HG02678 (cell line): ENCODE results near the gene TTL.
"Not testable (repeated sequence)": the region's sequence is repeated elsewhere in the genome, so short reads cannot be mapped to it uniquely, and the experiment has no call there.

Experiments
- ATAC-seq: cut with Tn5 transposase; IDR thresholded peaks from one replicate; pipeline ENCODE4 v1.9.1; 2021; ENCODE audit warnings: mild to moderate bottlenecking, moderate library complexity; ENCODE audit not compliant: unreplicated experiment

The TTL gene

DNA sequence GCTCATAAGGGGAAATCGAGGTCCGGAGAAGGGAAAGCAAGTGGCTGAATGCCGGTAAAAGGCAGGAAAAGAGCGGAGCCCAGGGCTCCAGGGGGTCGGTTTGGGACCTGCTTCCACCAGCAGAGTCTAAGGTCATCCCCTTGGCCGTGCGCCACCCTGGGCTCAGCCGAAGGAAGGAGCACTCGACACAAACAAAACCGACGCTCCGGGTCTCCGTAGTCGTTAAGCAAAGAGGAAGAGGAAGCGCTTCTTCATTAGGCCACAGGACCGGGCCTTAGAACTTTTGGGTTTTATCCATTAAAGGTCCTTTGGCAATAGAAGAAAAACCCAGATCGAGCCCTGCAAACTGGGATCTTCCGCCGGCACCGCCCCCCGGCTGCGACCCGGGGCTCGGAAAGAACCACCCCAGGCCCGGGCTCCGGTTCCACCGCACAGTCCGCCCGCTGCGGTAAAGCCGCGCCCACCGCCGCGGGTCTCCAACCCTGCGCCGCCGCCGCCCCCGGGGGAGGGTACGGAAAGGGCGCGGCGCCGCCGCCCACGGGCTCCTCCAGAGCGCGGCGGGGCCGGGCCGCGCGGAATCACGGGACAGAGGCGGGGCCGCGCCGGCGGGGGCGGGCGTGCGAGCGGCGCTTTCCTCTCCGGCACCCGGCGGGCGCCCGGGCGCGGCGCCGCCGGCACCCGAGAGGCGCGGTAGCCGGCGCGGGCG, at the start of gene TTL:
TTL (plus strand) TSS at position 629 of the 706 bp plus-strand sequence. CDS start 189 bp downstream, outside the sequence.
- ATAC-seq: peak; percentile 80

DNA sequence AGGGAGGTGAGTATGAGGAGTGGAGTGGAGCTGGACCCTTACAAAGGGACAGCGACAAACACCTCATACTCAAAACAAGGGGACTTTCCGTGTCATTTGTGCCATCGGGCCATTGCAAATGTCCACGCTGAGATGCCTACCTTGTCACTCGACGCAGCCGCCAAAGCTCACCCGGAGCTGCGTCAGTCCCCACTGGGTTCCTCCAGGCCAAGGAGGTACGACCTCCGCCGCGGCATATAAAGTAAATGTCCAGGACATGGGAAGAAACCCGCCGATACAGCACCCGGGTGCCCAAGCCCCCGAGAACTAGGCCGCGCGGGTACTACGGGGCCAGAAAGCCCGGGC, 49.6 kb upstream of the TTL start:
- ATAC-seq: not testable (repeated sequence)

DNA sequence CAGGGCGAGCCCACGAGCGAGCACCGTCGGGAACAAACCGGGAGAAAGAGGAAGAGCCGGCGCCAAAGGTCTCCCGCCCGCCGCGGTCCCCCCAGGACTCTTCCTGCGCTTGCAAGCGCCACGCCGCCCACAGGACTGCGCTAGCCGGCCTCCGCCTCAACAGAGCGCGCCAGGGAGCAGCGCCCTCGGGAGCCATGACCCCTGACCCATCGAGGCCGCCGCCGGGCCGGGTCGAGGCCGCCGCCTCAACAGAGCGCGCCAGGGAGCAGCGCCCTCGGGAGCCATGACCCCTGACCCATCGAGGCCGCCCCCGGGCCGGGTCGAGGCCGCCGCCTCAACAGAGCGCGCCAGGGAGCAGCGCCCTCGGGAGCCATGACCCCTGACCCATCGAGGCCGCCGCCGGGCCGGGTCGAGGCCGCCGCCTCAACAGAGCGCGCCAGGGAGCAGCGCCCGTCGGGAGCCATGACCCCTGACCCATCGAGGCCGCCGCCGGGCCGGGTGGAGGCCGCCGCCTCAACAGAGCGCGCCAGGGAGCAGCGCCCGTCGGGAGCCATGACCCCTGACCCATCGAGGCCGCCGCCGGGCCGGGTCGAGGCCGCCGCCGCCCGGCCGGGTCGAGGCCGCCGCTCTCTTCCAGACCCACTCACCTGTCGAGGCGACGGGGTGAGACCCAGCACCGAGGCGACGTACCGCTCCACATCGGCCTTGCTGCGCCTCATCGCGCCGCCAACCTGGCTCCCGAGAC, 49.0 kb upstream of the TTL start:
- ATAC-seq: not testable (repeated sequence)

DNA sequence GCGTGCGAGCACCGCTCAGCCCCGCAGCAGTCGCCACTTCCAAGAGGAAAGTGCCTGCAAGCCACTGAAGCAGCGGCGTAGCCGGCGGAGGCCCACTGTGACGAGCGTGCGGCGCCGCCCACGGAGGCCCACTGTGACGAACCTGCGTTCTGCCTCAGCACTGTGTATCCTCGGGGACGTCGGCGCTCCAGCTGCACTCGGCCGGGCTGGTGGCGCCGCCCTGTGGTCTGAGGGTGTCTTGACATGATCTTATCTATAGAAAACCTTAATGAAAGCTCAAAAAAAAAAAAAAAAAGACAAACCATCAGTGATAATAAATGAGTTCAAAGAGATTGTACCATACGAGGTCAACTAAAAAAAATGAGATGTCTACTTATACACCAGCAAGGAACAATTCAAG, 48.5 kb upstream of the TTL start, which contains the start of gene RGPD8:
RGPD8 (minus strand) TSS at position 166 of the 400 bp plus-strand sequence. CDS start 192 bp downstream, outside the sequence.
- peak; percentile 99 for ATAC-seq

DNA sequence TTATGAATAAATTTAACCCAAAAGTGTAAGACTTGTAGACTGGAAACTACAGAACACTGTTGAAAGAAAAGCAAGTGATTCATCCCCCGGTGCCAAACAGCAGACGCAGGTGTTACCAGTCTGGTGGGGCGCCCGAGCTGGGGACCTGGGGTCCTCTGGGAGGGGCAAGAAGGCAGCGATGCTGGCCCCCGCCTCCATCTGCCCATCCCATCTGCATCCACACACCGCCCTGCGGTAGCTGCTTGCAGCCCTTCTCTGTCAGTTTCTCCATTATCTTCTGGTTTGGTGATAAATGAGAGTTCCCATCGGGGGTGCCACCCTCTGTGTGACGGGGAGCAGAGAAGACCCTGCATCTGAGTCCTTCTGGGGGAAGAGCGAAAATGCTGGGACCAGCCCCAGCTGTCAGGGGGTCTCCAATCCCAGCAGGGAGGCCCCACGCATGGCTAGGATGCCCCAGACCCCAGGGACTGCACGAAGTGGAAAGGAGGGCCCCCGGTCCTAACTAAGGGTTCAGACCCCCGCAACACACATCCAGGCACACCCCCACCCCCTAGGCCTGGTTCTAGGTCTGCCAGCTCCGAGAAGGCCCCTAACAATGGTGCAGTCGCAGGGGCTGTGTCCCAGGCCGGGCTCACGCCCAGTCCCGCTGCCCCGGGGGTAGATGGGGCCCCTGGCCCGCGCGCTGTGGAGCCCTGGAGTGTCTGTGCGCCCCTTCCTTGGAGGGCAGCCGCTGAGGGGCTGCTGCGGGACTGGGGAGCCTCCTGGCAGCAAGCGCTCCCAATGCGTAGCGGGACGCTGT, 47.8 kb upstream of the TTL start:
- ATAC-seq: no peak

DNA sequence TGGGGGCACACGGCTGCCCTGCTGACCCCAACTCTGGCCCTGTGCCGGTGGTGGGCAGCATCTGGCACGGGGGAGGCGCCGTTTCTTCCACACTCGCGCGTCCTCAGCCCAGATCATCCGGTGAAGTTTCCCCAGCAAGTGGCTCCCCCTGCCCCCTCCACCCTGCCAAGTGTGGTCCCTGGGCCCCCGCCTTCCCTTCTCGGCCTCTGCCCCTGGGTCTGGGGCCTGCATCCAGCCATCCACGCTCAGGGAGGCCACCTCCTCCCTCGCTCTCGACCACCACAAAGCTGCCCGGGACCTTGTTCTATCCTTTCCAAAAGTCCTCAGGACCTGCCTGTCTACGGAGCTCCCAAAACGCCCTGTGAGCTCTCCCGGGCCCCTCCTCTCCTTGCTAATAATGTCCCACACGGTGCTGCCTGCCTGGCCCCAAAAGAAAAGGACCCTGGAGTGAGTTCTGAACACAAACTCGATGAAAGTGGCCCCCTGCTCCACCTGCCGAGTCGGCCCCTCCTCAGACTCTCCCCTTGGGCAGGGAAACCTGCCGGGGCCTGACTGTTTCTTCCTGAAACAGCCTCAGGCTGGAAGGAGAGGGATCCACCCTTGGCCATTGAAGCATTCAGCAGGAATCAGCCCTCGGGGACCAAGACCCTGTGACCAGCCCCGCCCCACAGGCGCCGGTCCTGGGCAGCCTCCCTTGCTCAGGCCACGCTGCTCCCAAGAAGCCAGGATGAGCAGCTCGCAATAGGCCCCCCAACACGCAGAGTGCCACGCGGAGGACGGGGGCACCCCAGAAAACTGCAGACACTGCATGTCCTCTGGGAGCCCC, 46.9 kb upstream of the TTL start:
- ATAC-seq: not testable (repeated sequence)

DNA sequence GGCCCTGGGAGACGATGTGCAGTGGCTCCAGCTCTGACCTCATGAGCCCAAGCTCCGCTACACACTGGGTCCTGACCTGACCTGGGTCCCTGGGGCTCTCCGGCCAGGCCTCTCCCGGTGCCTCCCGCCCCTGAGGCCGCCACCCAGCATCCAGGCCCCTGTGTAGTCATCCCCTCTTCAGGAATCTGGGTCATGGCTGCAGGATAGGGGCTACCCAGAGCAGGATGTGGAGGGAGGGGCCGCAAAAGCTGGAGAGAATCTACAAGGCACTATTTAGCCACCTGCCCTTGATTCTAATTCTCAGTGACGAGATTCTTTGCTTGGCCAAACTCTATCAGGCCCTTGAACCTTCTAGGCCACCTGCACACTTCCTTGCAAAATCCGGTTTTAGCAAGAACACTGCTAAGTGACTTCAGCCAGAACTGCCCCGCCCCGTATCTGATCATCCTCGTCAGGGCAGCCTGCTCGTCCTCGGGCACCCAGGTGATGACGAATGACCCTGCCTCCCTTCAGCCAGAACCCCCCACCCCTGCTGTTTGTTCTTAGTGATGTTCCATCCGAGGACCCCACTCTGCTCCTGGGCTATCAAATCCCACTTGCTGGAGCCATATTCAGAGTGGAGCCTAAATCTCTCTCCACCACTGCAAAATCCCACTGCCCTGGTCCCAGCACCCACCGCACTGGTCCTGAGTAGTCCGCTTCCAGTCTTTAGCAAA, 46.1 kb upstream of the TTL start:
- not testable (repeated sequence) for ATAC-seq

DNA sequence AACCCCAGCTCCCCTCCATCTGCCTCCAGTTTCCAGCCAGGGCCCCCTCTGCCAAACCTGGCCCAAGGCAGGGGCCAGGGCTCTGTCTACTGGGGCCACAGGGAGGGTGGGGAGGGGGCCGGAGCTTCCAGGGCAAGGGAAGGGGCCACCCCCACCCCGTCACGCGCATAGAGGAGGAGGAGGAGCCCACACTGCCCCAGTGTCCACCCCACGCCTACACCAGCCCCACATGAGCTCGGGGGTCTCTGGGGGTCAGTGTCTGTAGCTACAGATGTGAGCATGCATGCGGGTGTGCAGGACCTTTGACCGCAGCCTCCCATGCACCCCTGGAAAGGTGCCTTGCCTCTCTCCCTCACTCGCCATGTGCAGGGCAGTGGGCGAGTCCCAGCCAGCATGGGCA, 45.0 kb upstream of the TTL start:
- not testable (repeated sequence) for ATAC-seq

DNA sequence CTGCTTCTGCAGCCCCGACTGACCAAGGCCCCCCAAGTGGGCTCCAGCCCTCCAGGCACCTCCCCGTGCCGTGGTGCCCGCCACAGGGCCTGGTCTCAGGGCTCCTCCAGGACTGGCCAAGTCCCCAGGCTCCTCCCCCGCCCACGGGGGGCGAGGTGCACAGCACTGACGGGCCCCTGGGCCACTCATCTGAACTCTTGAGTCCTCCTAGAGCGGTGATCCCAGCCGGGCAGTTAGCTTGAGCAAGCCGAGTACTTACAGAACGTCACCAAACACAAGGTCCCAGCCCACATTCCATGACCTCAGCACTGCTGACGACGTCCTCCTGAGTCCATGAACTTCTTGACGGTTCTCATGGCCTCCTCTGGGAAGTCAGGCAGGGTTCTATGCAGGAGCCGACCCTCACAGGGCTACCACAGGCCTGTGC, 44.5 kb upstream of the TTL start:
- not testable (repeated sequence) for ATAC-seq

DNA sequence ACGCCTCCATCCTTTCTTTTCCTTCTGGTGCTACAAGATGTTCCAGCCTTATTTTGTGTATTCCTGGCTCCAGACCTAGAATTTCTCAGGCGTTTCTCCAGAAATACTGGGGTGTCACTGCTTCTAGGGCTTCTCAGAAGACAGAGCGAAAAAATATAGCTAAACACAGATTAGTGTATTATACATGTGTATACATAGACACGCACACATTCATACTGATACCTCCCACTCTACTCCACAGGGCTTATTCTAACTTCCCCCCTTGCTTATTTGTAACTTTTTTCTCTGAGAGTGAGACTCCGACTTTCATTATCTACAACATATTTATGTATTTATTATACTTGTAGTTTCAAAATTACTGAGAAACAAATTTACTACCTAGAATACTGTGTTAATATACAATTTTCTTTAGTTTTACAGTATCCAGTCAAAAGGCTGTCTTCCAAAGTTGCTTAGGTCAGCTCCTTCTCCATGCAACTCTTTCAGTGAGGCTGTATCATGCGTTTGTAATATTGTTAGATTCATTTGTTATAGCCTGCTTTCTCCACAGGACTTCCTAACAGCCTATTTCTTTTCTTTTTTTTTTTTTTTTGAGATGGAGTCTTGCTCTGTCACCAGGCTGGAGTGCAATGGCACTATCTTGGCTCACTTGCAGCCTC, 43.2 kb upstream of the TTL start:
- not testable (repeated sequence) for ATAC-seq

DNA sequence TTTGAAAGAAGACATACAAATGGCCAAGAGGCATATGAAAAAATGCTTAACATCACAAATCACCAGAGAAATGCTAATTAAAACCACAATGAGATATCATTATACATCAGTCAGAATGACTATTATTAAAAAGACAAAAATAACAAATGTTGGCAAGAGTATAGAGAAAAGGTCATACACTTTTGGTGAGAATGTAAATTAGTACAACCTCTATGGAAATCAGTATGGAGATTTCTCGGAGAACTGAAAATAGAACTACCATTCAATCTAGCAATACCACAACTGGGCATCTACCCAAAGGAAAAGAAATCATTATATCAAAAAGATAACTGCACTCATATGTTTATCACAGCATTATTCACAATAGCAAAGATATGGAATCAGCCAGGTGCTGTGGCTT, 37.7 kb upstream of the TTL start:
- ATAC-seq: not testable (repeated sequence)

DNA sequence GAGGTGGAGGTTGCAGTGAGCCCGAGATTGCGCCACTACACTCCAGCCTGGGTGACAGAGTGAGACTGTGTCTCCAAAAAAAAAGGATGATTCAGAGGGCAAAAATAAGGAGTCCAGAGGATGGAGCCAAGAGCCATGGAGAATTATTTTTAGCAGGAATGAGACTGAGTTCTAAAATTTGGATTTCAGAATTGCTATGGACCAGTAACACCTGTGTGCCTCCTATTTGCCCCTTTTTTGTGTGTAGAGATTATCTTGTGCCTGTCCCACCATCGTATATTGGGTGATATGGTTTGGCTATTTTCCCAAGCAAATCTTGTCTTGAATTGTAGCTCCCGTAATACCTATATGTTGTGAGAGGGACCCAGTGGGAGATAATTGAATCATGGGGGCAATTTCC, 32.1 kb upstream of the TTL start:
- no peak for ATAC-seq

DNA sequence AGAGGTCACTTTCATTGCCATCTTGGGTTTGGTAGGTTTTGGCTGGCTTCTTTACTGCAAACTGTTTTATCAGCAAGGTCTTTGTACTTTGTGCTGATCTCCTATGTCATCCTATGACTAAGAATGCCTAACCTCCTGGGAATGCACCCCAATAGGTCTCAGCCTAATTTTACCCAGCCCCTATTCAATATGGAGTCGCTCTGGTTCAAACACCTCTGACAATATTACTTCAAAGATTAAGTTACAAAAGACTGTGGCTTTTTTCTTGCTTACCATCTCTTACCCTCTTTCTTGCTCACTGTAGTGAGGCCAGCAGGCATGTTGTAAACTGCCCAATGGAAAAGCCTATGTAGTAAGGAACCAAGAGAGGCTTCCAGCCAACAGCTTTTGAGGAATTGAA, 30.6 kb upstream of the TTL start:
- ATAC-seq: no peak

DNA sequence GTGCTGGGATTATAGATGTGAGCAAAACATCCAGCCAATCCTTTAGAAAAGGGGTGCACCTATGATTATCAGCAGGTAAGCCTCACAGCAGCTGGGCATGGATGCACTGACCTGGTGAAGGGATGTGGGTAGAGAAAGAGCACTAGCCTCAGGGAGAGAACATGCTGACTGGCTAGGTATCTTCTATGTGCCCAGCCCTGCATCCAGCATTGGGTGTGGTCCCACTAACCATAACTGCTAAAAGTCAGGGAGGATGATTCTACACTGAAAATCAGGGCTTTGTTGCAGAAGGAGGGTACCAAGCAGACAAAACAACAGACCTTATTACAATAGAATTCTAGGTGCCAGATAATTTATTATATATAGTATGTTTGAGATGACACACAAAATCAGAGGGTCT, 27.4 kb upstream of the TTL start:
- ATAC-seq: no peak

DNA sequence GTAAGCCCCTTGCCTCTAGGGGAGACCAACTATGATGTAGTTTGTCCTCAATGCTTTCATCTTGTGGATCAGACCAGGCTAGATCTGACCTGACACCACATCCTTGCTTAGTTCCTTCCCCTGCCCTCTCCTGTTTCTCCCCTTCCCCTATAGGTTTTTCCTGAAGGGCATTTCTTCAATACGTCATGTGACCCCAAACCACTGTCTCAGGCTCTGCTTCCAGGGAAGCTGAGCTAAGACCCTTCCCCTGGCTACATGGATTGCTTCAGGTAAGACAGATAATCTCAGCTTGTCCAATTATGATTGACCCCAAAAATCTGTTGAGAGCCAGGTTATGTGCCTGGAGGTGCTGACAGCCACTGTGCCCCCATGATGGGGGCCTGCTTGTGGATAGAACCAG, 22.6 kb upstream of the TTL start:
- no peak for ATAC-seq

DNA sequence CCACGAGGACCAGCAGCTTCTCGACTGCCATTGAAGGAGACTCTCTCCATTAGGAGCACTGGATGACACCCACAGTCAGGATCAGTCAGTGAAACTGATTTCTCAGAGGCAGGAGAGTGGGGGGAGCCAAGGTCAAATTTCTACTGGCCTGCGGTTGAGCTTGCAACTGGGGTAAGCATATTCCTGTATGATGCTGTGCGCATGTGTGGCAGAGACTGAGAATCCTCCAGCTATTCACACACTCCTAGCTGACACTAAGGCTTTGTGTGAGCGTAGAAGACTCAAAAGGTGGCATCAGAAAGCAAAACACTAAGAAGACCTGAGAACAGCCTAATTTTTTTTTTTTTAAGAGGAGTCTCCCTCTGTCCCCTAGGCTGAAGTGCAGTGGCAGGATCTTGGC, 19.8 kb upstream of the TTL start:
- no peak for ATAC-seq

DNA sequence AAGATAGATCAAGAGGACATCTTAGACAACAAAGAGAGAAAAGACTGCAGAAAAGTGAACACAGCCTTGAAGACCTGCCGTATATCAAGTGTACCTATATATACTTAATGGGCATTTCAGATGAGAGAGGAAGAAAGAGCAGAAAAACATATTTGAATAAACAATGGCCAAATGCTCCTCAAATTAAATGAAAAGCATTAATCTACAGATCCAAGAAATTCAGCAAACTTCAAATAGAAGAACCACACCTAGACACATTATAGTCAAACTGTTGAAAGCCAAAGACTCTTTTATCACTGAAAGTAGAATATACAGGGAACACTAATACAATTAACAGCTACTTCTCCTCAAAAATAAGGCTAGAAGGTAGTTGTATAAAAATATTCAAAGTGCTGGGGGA, 18.7 kb upstream of the TTL start:
- ATAC-seq: no peak

DNA sequence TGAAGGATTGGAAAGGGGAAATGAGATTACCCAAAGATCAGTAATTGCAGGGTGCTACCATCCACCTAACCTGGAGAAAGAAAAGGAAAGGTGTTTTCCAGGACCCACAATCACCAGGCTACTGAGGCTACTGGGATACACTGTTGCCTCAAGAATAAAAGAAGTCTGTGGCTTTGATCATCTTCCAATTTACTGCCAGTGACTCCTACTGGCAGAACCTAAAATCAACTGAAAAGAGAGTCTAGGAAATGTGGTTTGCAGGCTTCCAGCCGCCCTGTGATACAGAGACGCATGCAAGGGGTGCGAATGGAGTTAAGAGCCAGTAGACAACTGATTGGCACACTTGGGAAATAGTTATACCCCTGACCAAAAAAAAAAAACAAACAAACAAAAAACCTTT, 16.6 kb upstream of the TTL start:
- ATAC-seq: no peak

DNA sequence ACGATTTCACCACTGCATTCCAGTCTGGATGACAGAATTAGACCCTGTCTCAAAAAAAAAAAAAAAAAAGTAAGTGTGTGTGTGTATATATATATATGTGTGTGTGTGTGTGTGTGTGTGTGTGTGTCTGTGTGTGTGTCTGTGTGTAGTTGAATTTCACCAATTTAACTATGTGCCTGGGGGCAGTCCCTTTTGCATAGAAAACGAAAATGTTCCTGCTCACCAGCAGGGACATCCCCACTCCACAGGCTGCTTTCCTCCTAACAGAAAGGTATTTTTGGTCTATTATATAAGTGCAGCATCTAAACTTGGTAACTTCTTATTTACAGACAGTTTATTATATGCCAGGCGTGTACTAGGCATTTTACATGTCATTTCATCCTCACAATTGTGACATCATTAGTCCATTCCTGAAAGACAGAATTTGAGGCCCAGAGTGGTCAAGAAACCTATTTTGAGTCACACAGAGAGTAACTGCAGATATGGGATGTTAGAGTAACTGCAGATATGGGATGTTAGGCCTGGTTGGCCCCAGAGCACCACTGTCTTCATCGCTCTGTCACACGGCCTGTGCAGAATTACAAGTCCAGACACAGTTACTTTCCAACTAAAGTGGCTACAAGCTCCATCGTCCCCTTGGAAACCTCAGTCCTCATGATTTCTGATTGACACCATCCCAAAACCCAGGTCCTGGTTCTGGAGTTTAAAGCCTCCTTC, 9.3 kb upstream of the TTL start:
- no peak for ATAC-seq
